Naive thymus-derived CD4-positive, alpha-beta T cell (primary cell): ENCODE data around the gene SCYGR1. TPM values are rescaled to one million over a fixed set of nuclear protein-coding genes. Genes with fewer than 3 reads are reported as not detected.

Source experiments
- ATAC-seq: fragments of 150-1000 bp; cut with Tn5 transposase; 2 replicates; pipeline ENCODE4 v1.10.0; 2021; ENCODE audit warnings: mild to moderate bottlenecking, moderate library complexity
- CTCF ChIA-PET: fragments of 350-600 bp; sonication (Branson Sonifier 250); formaldehyde crosslinking; loops from one replicate; lab custom pipeline; 2021; ENCODE audit warnings: antibody characterized with exemption; lab: Charles Lee
- POLR2A ChIA-PET: fragments of 350-600 bp; sonication (Branson Sonifier 250); formaldehyde crosslinking; loops from one replicate; lab custom pipeline; 2021; ENCODE audit warnings: antibody characterized with exemption, inconsistent platforms; lab: Charles Lee
- DNase-seq, 9 donors: peaks; one replicate each; pipeline versions ENCODE4 v3.0.0 to v3.0.0-alpha.2; 2020 to 2022; ENCODE audit warnings: mixed read lengths in 1 of 9
- H3K27ac ChIP-seq: one replicate; pipeline ENCODE4 v1.7.0; 2013; ENCODE audit warnings: mild to moderate bottlenecking, low read depth, low read length, moderate library complexity
- H3K27me3 ChIP-seq, 2 donors: one replicate each; pipeline ENCODE4 v1.7.0; 2013; ENCODE audit warnings: low read length in 2 of 2, mild to moderate bottlenecking in 2 of 2, moderate library complexity in 2 of 2; ENCODE audit not compliant: control insufficient read depth in 2 of 2, insufficient read depth in 2 of 2
- H3K36me3 ChIP-seq, 3 experiments: 1 replicate in 2 of 3; 2 replicates in 1 of 3; pipeline ENCODE4 v1.7.0; 2013; ENCODE audit warnings: low read length in 3 of 3, mild to moderate bottlenecking in 3 of 3, moderate library complexity in 1 of 3; ENCODE audit not compliant: insufficient read depth in 3 of 3, control insufficient read depth in 2 of 3
- H3K4me1 ChIP-seq, 2 donors: one replicate each; pipeline ENCODE4 v1.7.0; 2013; ENCODE audit warnings: low read length in 2 of 2, mild to moderate bottlenecking in 2 of 2, moderate library complexity in 1 of 2; ENCODE audit not compliant: control insufficient read depth in 2 of 2, insufficient read depth in 2 of 2
- H3K4me3 ChIP-seq: 2 replicates; pipeline ENCODE4 v1.7.0; 2013; ENCODE audit warnings: mild to moderate bottlenecking, low read length
- H3K9me3 ChIP-seq, 3 experiments: 1 replicate in 2 of 3; 2 replicates in 1 of 3; pipeline ENCODE4 v1.7.0; 2013; ENCODE audit warnings: low read length in 3 of 3; ENCODE audit not compliant: control insufficient read depth in 2 of 3
- H3K27ac Mint-ChIP-seq, 9 donors: one replicate each; pipeline ENCODE4 v1.8.0; 2020 to 2022; ENCODE audit warnings: mixed read lengths in 9 of 9, mild to moderate bottlenecking in 8 of 9, moderate library complexity in 5 of 9, inconsistent platforms in 2 of 9
- H3K27me3 Mint-ChIP-seq, 5 donors: one replicate each; pipeline ENCODE4 v1.8.0; 2021 to 2022; ENCODE audit warnings: mixed read lengths in 5 of 5, mild to moderate bottlenecking in 1 of 5
- H3K36me3 Mint-ChIP-seq, 5 donors: one replicate each; pipeline ENCODE4 v1.8.0; 2020 to 2022; ENCODE audit warnings: mixed read lengths in 5 of 5, mild to moderate bottlenecking in 3 of 5, inconsistent platforms in 1 of 5
- H3K4me1 Mint-ChIP-seq, 7 donors: one replicate each; pipeline ENCODE4 v1.8.0; 2020 to 2022; ENCODE audit warnings: mixed read lengths in 7 of 7, mild to moderate bottlenecking in 3 of 7, inconsistent platforms in 1 of 7
- H3K4me3 Mint-ChIP-seq, 10 donors: one replicate each; pipeline ENCODE4 v1.8.0; 2020 to 2022; ENCODE audit warnings: mild to moderate bottlenecking in 10 of 10, mixed read lengths in 10 of 10, moderate library complexity in 6 of 10, inconsistent platforms in 2 of 10
- H3K9me3 Mint-ChIP-seq, 11 donors: one replicate each; pipeline ENCODE4 v1.8.0; 2020 to 2022; ENCODE audit warnings: mixed read lengths in 11 of 11, mild to moderate bottlenecking in 4 of 11, inconsistent platforms in 1 of 11, moderate library complexity in 1 of 11
- intact Hi-C, 2 donors: fragments of 100-400 bp; cut with micrococcal nuclease; formaldehyde crosslinking; loops; one replicate each; pipeline ENCODE4 v1.15.1; 2023
- polyA plus RNA-seq, 2 donors: library from polyadenylated mRNA; unstranded; fragments of 300-500 nt; fragmentation: Illumina TruSeq; gene quantifications; one replicate each; pipeline ENCODE4 v1.2.3, GENCODE V29; 2021
- total RNA-seq, 6 experiments: library from RNA in 5 of 6; stranded (reverse) in 5 of 6; gene quantifications; 1 replicate in 5 of 6; 2 replicates in 1 of 6; pipeline ENCODE4 v1.2.3 and lab custom pipeline; 2021 to 2026

The SCYGR1 gene
- total and polyA plus RNA-seq, 7 experiments from 2014 or later = not detected

DNA sequence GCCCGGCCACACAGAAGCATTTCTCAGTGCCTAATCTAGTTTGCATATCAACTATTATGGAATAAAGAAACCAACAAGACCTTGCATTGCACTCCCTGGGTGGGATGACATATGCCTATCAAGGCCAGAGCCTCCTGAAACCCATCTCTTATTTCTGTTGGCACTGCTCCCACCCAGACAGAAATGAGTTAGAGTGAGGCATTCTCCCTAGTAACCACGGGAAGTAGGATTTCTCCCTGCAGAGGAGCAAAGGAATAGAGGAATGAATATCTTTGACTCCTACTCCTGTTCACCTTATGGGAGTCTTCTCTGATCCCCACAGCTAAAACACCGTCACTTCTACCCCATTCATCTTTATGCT lies 24.2 kb upstream of the SCYGR1 start:
- DNase-seq (no peak), ATAC-seq (no peak)
- Mint-ChIP-seq H3K27me3 (no peaks in the 10 kb centered on the region), H3K36me3 (no peaks in the 10 kb centered on the region), H3K9me3 (peaks cover 0 to 2% (median 0%) of the 10 kb centered on the region in 11 donors), H3K4me3 (no peak overlapping the region), H3K27ac (peak overlapping the region in 5 of 9 donors; percentile 25 to 62 (median 56)), H3K4me1 (peaks cover 0 to 29% (median 17%) of the 10 kb centered on the region in 7 donors)
- Histone ChIP-seq H3K27me3 (no peaks in the 10 kb centered on the region), H3K9me3 (no peaks in the 10 kb centered on the region), H3K4me1 (no peaks in the 10 kb centered on the region), H3K36me3 (no peaks in the 10 kb centered on the region), H3K4me3 (no peak overlapping the region), H3K27ac (no peak overlapping the region)
- intact Hi-C loops = loop anchor here in 1 of 2 donors (2.0 kb wide), 1 partner anchor 49 kb away; no protein-coding TSS in a partner anchor
- POLR2A ChIA-PET = no interaction called here
- CTCF ChIA-PET = no interaction called here

DNA sequence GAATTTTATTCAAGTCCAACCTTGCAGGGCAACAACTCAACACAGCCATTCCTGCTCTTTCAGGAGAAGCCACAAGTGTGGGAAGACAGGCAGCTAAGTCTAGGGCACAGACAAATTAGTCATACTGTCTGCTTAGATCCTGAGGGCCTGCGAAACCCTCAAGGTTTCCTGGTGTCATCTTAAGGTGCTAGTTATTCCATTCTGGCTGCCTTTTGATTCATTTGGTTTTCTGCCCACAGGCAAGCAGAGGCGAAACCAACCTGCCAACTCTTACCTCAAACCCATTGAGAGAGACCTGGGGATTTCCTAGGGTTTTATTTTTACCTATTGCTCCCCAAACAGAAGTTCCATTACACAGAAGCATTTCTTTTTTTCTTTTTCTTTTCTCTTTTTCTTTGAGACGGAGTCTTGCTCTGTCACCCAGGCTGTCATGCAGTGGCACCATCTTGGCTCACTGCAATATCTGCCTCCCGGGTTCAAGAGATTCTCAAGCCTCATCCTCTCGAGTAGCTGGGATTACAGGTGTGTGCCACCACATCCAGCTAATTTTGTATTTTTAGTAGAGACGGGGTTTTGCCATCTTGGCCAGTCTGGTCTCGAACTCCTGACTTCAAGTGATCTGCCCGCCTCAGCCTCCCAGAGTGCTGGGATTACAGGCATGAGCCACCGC lies 23.7 kb upstream of the SCYGR1 start:
- peaks cover 0 to 2% (median 0%) of the 10 kb centered on the region in 11 donors for H3K9me3 Mint-ChIP-seq
- intact Hi-C loops = loop anchor here in 1 of 2 donors (2.0 kb wide), 1 partner anchor 49 kb away; no protein-coding TSS in a partner anchor
- ATAC-seq (peak; percentile 29), DNase-seq (peak in 2 of 9 donors; percentile 0 to 64)
- H3K4me3 Mint-ChIP-seq = peak overlapping the region in 1 of 10 donors; percentile 55
- Histone ChIP-seq H3K27ac (no peak overlapping the region), H3K36me3 (no peaks in the 10 kb centered on the region), H3K9me3 (no peaks in the 10 kb centered on the region), H3K4me1 (no peaks in the 10 kb centered on the region), H3K27me3 (no peaks in the 10 kb centered on the region), H3K4me3 (no peak overlapping the region)
- ChIA-PET CTCF (no interaction called here), POLR2A (no interaction called here)
- H3K27me3 Mint-ChIP-seq = no peaks in the 10 kb centered on the region
- H3K36me3 Mint-ChIP-seq = no peaks in the 10 kb centered on the region
- peak overlapping the region; percentile 8 to 87 (median 55) for H3K27ac Mint-ChIP-seq
- peaks cover 0 to 32% (median 18%) of the 10 kb centered on the region in 7 donors for H3K4me1 Mint-ChIP-seq

DNA sequence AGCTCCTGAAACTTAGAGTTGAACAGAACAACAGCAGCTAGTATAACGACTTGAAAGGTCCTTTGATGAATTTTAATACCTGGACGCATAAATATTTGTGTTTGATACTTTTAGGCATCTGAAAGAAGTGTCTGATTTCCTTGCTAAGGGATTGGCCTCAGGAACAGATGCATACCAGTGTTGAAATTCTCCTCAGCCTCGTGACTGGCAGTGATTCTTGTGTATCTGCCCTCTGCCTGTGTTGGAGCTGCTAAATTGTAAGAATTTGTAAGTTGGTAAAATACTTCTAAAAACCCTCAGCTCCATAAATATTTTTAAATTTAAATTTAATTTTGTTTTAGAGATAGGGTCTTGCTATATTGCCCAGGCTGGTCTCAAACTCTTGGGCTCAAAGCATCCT lies 22.4 kb upstream of the SCYGR1 start:
- peaks cover 0 to 9% of the 10 kb centered on the region in 2 donors for H3K4me1 ChIP-seq
- H3K27ac ChIP-seq = no peak overlapping the region
- ChIA-PET CTCF (interaction anchor here (0.6 kb wide), 2 partner anchors 24 to 1750 kb away, joined by 3 to 4 read pairs; no protein-coding TSS in a partner anchor), POLR2A (no interaction called here)
- Mint-ChIP-seq H3K4me3 (no peak overlapping the region), H3K36me3 (no peaks in the 10 kb centered on the region), H3K4me1 (peaks cover 10 to 37% (median 29%) of the 10 kb centered on the region in 7 donors), H3K27me3 (no peaks in the 10 kb centered on the region), H3K27ac (no peak overlapping the region), H3K9me3 (peaks cover 0 to 2% (median 0%) of the 10 kb centered on the region in 11 donors)
- DNase-seq (no peak), ATAC-seq (no peak)
- no peaks in the 10 kb centered on the region for H3K27me3 ChIP-seq
- H3K36me3 ChIP-seq = no peaks in the 10 kb centered on the region
- H3K4me3 ChIP-seq = no peak overlapping the region
- H3K9me3 ChIP-seq = no peaks in the 10 kb centered on the region
- intact Hi-C loops = loop anchor here in 1 of 2 donors (2.0 kb wide), 1 partner anchor 51 kb away; no protein-coding TSS in a partner anchor

DNA sequence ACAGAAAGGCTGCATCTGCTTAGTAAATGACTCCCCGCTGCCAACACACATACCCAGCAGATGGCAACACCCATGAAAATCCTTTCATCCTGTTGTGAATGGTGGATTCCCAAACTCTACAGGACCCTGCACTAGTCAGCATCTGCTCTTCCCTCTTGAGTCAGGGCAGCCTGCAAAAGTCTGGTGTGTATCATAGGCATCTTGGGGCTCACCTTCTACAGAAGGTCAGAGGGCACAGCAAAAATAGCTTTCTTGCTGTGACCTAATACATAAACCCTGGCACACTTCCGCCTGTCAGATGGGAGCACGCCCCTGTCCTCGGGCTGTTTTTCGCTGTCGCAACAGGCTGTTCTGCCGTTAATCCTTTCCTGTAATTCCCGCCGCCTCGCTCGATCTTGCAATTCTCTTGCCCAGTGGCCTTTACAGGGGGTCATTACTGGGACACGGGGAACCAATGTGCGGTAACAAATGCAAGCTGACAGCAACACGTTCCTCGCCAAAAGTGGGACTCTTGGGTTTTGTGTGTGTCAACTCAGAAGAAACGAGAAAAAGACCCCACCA lies 19.9 kb upstream of the SCYGR1 start:
- Mint-ChIP-seq H3K27ac (peak overlapping the region in 3 of 9 donors; percentile 10 to 57 (median 55)), H3K4me1 (peaks cover 10 to 46% (median 37%) of the 10 kb centered on the region in 7 donors), H3K36me3 (no peaks in the 10 kb centered on the region), H3K4me3 (no peak overlapping the region), H3K27me3 (no peaks in the 10 kb centered on the region), H3K9me3 (no peaks in the 10 kb centered on the region)
- intact Hi-C loops = loop anchor here (2.0 to 5.0 kb wide), 2 partner anchors 65 to 360 kb away; partner anchors contain the start of gene AGFG1 (in 1 of the 2)
- Histone ChIP-seq H3K36me3 (no peaks in the 10 kb centered on the region), H3K27ac (no peak overlapping the region), H3K27me3 (no peaks in the 10 kb centered on the region), H3K9me3 (no peaks in the 10 kb centered on the region), H3K4me1 (peaks cover 0 to 9% of the 10 kb centered on the region in 2 donors), H3K4me3 (no peak overlapping the region)
- DNase-seq (peak in 1 of 9 donors; percentile 9), ATAC-seq (peak; percentile 75)
- ChIA-PET CTCF (interaction anchor here (0.7 kb wide), 1 partner anchor 23 kb away, joined by 3 read pairs; no protein-coding TSS in a partner anchor), POLR2A (no interaction called here)

DNA sequence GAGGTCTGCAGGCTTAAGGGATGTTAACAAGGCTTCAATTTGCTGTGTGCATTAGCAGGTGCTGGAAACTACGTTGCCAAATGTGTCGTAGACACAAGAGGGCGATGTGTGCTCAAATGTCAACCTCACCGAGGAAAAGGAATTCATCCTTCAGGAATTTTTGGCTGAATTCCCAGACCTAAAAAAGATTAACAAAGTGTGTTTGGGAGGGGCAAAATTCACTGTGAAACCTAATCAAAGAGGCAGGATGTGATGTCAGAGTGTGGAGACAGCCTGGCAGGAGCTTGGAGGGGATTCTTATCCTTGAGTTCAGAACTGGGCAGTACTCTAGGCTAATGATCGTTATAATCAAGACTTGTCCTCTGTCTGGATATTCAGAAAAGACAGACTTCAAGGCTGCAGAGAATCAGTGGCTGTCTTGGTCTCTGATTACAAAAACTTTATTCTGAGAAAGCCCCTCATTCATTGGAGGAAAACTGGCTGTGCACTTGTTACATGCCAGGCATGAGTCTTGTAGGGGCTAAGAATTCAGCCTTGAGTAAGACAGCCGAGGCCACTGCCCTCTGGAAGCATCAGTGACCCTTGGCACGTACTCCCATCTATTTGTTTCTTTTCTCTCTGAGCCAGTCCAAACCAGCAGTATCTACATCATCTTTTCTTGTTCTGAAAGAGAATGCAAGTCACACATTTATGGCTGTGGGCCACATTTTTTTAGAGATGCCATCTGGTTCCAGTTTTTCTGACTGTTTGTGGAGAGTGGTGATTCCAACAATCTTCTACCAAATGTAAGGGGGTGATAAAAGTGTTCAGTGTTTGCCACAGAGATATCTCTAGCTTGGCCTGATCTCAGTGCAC lies 18.7 kb upstream of the SCYGR1 start:
- ATAC-seq = no peak
- ChIA-PET CTCF (interaction anchor here (0.8 kb wide), 1 partner anchor 58 kb away, joined by 3 read pairs; no protein-coding TSS in a partner anchor), POLR2A (no interaction called here)
- Mint-ChIP-seq H3K27ac (peak overlapping the region in 5 of 9 donors; percentile 14 to 78 (median 56)), H3K9me3 (no peaks in the 10 kb centered on the region), H3K27me3 (no peaks in the 10 kb centered on the region), H3K36me3 (no peaks in the 10 kb centered on the region), H3K4me3 (peak overlapping the region in 4 of 10 donors; percentile 5 to 41 (median 20)), H3K4me1 (peaks cover 10 to 36% (median 28%) of the 10 kb centered on the region in 7 donors)
- DNase-seq = peak in 1 of 9 donors; percentile 5
- intact Hi-C loops = loop anchor here (2.0 to 5.0 kb wide), 2 partner anchors 66 to 361 kb away; partner anchors contain the start of gene AGFG1 (in 1 of the 2)
- H3K36me3 ChIP-seq = no peaks in the 10 kb centered on the region
- no peak overlapping the region for H3K27ac ChIP-seq
- H3K9me3 ChIP-seq = no peaks in the 10 kb centered on the region
- H3K27me3 ChIP-seq = no peaks in the 10 kb centered on the region
- peaks cover 0 to 9% of the 10 kb centered on the region in 2 donors for H3K4me1 ChIP-seq
- no peak overlapping the region for H3K4me3 ChIP-seq
